ENCODE data around the gene CIB2. TPM values are rescaled to one million over a fixed set of nuclear protein-coding genes. Genes with fewer than 3 reads are reported as not detected.

CIB2 gene
- total and polyA plus RNA-seq, 2 experiments from 2014 or later: 40.5 to 48.9 TPM

DNA sequence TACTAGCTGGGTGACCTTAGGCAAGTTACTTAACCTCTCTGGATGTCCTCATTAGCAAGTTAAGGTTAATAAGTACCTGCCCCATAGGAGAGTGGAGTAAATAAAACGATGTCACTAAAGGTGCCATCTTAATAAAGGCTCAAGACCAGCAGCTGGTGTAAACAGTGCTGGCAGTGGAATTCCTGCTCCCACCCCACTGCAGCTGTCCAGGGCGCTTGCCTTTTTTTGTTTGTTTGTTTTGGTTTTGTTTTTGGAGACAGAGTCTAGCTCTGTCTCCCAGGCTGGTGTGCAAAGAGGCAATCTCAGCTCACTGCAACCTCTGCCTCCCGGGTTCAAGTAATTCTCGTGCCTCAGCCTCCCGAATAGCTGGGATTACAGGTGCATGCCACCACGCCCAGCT lies 46.8 kb upstream of the CIB2 start:
- H4K20me1 ChIP-seq (ENCODE audit: insufficient read depth, poor library complexity, severe bottlenecking): no peaks in the 10 kb centered on the region
- no peaks in the 10 kb centered on the region for H3K79me2 ChIP-seq
- H3K4me2 ChIP-seq: no peak overlapping the region
- no peaks in the 10 kb centered on the region for H3K4me1 ChIP-seq (ENCODE audit: insufficient read depth)
- H3K4me3 ChIP-seq: no peak overlapping the region
- H3K9me3 ChIP-seq (ENCODE audit: low read depth): no peaks in the 10 kb centered on the region
- H3K36me3 ChIP-seq (replicated peaks; ENCODE audit: insufficient read depth, low read depth): no peaks in the 10 kb centered on the region
- no peaks in the 10 kb centered on the region for H3K9me2 ChIP-seq (replicated peaks; ENCODE audit: insufficient read depth)
- no peak overlapping the region for H3K27ac ChIP-seq
- TF ChIP-seq EZH2phosphoT487 (IDR thresholded peaks at IDR 0.05; ENCODE audit: low read depth, severe bottlenecking, unreplicated experiment) (no peak), CTCF (IDR thresholded peaks at IDR 0.05; ENCODE audit: poor library complexity) (no peak), EZH2 (IDR thresholded peaks at IDR 0.05; ENCODE audit: borderline replicate concordance) (no peak)
- no peak for DNase-seq (ENCODE audit: low spot score)
- WGBS (ENCODE audit: low lambda C conversion rate, missing lambda C conversion rate): 91% methylated on average over 6 of the region's 6 CpGs
- H2AFZ ChIP-seq: no peak overlapping the region
- no peaks in the 10 kb centered on the region for H3K27me3 ChIP-seq

- Histone ChIP-seq H3K36me3 (replicated peaks; ENCODE audit: insufficient read depth, low read depth) (no peaks in the 10 kb centered on the region), H3K9me3 (ENCODE audit: low read depth) (no peaks in the 10 kb centered on the region), H3K9me2 (replicated peaks; ENCODE audit: insufficient read depth) (no peaks in the 10 kb centered on the region), H4K20me1 (ENCODE audit: insufficient read depth, poor library complexity, severe bottlenecking) (no peaks in the 10 kb centered on the region), H3K4me1 (ENCODE audit: insufficient read depth) (no peaks in the 10 kb centered on the region), H3K4me2 (no peak overlapping the region), H3K27me3 (no peaks in the 10 kb centered on the region), H2AFZ (no peak overlapping the region), H3K4me3 (no peak overlapping the region), H3K79me2 (no peaks in the 10 kb centered on the region), H3K27ac (no peak overlapping the region)
- 36% methylated on average over 12 of the region's 12 CpGs for WGBS (ENCODE audit: low lambda C conversion rate, missing lambda C conversion rate)
- peak; percentile 44 for DNase-seq (ENCODE audit: low spot score)
- TF ChIP-seq EZH2 (IDR thresholded peaks at IDR 0.05; ENCODE audit: borderline replicate concordance) (no peak), CTCF (IDR thresholded peaks at IDR 0.05; ENCODE audit: poor library complexity) (peak; percentile 68), EZH2phosphoT487 (IDR thresholded peaks at IDR 0.05; ENCODE audit: low read depth, severe bottlenecking, unreplicated experiment) (no peak)
These were observed 46.2 kb upstream of the CIB2 start for GRCh38 chr15:78177447-78177873.

- no peaks in the 10 kb centered on the region for H3K27me3 ChIP-seq
- H3K9me2 ChIP-seq (replicated peaks; ENCODE audit: insufficient read depth): no peaks in the 10 kb centered on the region
- no peaks in the 10 kb centered on the region for H4K20me1 ChIP-seq (ENCODE audit: insufficient read depth, poor library complexity, severe bottlenecking)
- WGBS (ENCODE audit: low lambda C conversion rate, missing lambda C conversion rate): 59% methylated on average over 2 of the region's 2 CpGs
- no peaks in the 10 kb centered on the region for H3K4me1 ChIP-seq (ENCODE audit: insufficient read depth)
- no peaks in the 10 kb centered on the region for H3K9me3 ChIP-seq (ENCODE audit: low read depth)
- H3K36me3 ChIP-seq (replicated peaks; ENCODE audit: insufficient read depth, low read depth): no peaks in the 10 kb centered on the region
- no peak for DNase-seq (ENCODE audit: low spot score)
- no peak overlapping the region for H3K4me2 ChIP-seq
- H3K79me2 ChIP-seq: no peaks in the 10 kb centered on the region
- no peak for TF ChIP-seq EZH2 (IDR thresholded peaks at IDR 0.05; ENCODE audit: borderline replicate concordance)
- TF ChIP-seq CTCF (IDR thresholded peaks at IDR 0.05; ENCODE audit: poor library complexity): no peak
- TF ChIP-seq EZH2phosphoT487 (IDR thresholded peaks at IDR 0.05; ENCODE audit: low read depth, severe bottlenecking, unreplicated experiment): no peak
- no peak overlapping the region for H2AFZ ChIP-seq
- H3K4me3 ChIP-seq: no peak overlapping the region
- H3K27ac ChIP-seq: no peak overlapping the region
These were observed 44.1 kb upstream of the CIB2 start for GRCh38 chr15:78175330-78175729.

DNA sequence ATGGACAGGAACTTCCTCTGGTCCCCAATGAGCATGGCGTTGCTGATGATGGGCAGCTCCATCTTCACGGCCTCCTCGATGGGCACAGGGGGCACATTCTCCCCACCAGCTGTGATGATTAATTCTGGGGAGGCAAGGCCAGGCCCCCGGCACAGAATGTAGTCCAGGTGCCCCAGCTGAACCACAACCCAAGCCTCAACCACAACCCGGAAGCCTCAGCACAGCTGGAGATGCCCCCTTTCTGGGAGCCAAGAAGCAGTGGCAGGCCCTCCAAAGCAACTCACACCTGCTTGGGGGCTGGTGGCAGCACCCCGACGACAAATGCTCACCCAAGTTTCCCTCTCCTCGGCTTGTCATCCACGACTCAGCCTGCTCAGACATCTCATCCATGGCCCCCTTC lies 43.2 kb upstream of the CIB2 start:
- no peaks in the 10 kb centered on the region for H3K36me3 ChIP-seq (replicated peaks; ENCODE audit: insufficient read depth, low read depth)
- H3K4me1 ChIP-seq (ENCODE audit: insufficient read depth): no peaks in the 10 kb centered on the region
- H3K27me3 ChIP-seq: no peaks in the 10 kb centered on the region
- H3K4me2 ChIP-seq: no peak overlapping the region
- no peak overlapping the region for H2AFZ ChIP-seq
- H3K79me2 ChIP-seq: no peaks in the 10 kb centered on the region
- DNase-seq (ENCODE audit: low spot score): no peak
- H3K27ac ChIP-seq: no peak overlapping the region
- WGBS (ENCODE audit: low lambda C conversion rate, missing lambda C conversion rate): 91% methylated on average over 9 of the region's 9 CpGs
- no peaks in the 10 kb centered on the region for H3K9me3 ChIP-seq (ENCODE audit: low read depth)
- no peaks in the 10 kb centered on the region for H4K20me1 ChIP-seq (ENCODE audit: insufficient read depth, poor library complexity, severe bottlenecking)
- H3K4me3 ChIP-seq: no peak overlapping the region
- TF ChIP-seq CTCF (IDR thresholded peaks at IDR 0.05; ENCODE audit: poor library complexity) (no peak), EZH2phosphoT487 (IDR thresholded peaks at IDR 0.05; ENCODE audit: low read depth, severe bottlenecking, unreplicated experiment) (no peak), EZH2 (IDR thresholded peaks at IDR 0.05; ENCODE audit: borderline replicate concordance) (no peak)
- no peaks in the 10 kb centered on the region for H3K9me2 ChIP-seq (replicated peaks; ENCODE audit: insufficient read depth)
